Endothelial cell of umbilical vein (primary cell): ENCODE results near the gene ARHGEF6.

Experiments
- FOS ChIP-seq: IDR thresholded peaks from 2 replicates; pipeline ENCODE4 v1.6.1; 2011; ENCODE audit warnings: mild to moderate bottlenecking, low read length, moderate library complexity, borderline replicate concordance; ENCODE audit not compliant: insufficient read depth
- MYC ChIP-seq: IDR thresholded peaks from one replicate; pipeline ENCODE4 v1.6.1; 2011; ENCODE audit warnings: mild to moderate bottlenecking, low read depth, low read length
- POLR2A ChIP-seq: IDR thresholded peaks from 2 replicates; pipeline ENCODE4 v1.6.1; 2012; ENCODE audit warnings: low read depth, mild to moderate bottlenecking, control low read depth, low read length
- TF ChIP-seq, protein P1 (sequence below), 2 donors: IDR thresholded peaks; 1 replicate in 1 of 2; 2 replicates in 1 of 2; pipeline ENCODE4 v1.5.1; 2011; ENCODE audit warnings: low read length in 2 of 2, mild to moderate bottlenecking in 2 of 2, moderate library complexity in 2 of 2, control low read depth in 1 of 2, inconsistent platforms in 1 of 2, low read depth in 1 of 2; ENCODE audit not compliant: insufficient read depth in 1 of 2; ENCODE audit errors: extremely low read depth in 1 of 2

- no peak for TF ChIP-seq POLR2A
- TF ChIP-seq, protein P1, sequence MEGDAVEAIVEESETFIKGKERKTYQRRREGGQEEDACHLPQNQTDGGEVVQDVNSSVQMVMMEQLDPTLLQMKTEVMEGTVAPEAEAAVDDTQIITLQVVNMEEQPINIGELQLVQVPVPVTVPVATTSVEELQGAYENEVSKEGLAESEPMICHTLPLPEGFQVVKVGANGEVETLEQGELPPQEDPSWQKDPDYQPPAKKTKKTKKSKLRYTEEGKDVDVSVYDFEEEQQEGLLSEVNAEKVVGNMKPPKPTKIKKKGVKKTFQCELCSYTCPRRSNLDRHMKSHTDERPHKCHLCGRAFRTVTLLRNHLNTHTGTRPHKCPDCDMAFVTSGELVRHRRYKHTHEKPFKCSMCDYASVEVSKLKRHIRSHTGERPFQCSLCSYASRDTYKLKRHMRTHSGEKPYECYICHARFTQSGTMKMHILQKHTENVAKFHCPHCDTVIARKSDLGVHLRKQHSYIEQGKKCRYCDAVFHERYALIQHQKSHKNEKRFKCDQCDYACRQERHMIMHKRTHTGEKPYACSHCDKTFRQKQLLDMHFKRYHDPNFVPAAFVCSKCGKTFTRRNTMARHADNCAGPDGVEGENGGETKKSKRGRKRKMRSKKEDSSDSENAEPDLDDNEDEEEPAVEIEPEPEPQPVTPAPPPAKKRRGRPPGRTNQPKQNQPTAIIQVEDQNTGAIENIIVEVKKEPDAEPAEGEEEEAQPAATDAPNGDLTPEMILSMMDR (IDR thresholded peaks at IDR 0.05; ENCODE audit: extremely low read depth in 1 of 2, insufficient read depth in 1 of 2, low read depth in 1 of 2, low read length in 2 of 2) = no peak
- no peak for TF ChIP-seq FOS
- TF ChIP-seq MYC = no peak
Observed at GRCh38 chrX:136783159-136783558, 2.4 kb upstream of the ARHGEF6 start.
